ENCODE data around the gene OBP2A. TPM values are rescaled to one million over a fixed set of nuclear protein-coding genes. Genes with fewer than 3 reads are reported as not detected.
"Not testable (repeated sequence)": the region's sequence is repeated elsewhere in the genome, so short reads cannot be mapped to it uniquely, and the experiment has no call there.

OBP2A gene
- polyA plus RNA-seq, 4 donors = 0.29 to 0.33 TPM; not detected in 2

DNA sequence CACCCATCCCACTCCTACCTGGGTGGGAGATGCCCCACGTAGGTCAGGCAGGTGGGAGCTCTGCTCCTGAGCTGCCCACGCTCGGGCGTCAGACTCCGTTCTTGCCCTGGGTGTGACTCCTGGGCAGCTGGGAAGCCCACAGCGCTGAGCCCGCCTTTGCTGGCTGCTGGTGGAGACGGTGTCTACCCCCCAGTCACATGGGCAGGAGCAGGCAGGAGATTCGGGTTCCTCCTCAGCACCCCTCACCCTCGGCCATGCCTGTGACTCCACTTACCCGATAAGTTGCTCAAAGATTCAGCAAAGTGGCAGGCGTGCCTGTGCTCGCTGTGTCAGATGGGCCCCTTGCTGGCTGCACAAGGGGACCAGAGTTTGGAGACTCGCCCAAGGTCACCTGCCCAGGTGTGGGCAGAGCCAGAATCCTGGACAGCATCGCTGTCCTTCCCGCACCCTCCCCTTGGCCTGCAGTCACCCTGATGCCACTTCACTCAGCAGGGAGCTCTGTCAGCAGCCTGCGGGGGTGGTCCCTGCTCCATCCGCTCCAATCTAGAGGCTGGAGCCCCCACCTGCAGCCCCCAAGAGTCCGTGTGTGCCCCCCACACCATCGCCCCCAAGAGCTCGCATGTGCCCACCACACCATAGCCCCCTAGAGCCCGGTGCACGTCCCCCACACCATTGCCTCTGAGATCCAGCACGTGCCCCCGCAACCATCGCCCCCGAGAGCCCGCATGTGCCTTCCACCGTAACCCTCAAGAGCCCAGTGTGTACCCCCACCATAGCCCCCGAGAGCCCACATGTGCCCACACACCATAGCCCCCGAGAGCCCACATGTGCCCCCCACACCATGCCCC lies 20.5 kb upstream of the OBP2A start:
- no peak for DNase-seq (ENCODE audit: low read depth in 4 of 4, low spot score in 3 of 4)

DNA sequence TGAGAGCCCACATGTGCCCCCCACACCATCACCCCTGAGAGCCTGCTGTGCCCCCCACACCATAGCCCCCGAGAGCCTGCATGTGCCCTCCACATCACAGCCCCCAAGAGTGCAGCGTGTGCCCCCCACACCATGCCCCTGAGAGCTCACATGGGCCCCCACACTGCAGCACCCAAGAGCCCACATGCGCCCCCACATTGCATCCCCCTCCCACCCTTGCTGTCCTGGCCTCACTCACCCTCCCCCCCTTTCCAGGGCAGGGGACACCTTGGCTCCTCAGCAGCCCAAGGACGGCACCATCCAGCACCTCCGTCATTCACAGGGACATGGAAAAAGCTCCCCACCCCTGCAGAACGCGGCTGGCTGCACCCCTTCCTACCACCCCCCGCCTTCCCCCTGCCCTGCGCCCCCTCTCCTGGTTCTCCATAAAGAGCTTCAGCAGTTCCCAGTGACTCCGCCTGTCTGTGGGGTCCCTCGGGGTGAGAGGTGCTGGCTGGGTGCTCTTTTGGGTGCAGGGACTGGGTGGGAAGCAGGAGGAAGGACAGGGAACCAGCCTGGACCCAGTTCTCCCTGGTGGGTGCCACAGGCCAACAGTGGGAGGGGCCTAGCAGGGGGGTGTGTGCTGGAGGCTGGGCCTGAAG lies 19.7 kb upstream of the OBP2A start:
- DNase-seq (ENCODE audit: low read depth in 4 of 4, low spot score in 3 of 4) = no peak

DNA sequence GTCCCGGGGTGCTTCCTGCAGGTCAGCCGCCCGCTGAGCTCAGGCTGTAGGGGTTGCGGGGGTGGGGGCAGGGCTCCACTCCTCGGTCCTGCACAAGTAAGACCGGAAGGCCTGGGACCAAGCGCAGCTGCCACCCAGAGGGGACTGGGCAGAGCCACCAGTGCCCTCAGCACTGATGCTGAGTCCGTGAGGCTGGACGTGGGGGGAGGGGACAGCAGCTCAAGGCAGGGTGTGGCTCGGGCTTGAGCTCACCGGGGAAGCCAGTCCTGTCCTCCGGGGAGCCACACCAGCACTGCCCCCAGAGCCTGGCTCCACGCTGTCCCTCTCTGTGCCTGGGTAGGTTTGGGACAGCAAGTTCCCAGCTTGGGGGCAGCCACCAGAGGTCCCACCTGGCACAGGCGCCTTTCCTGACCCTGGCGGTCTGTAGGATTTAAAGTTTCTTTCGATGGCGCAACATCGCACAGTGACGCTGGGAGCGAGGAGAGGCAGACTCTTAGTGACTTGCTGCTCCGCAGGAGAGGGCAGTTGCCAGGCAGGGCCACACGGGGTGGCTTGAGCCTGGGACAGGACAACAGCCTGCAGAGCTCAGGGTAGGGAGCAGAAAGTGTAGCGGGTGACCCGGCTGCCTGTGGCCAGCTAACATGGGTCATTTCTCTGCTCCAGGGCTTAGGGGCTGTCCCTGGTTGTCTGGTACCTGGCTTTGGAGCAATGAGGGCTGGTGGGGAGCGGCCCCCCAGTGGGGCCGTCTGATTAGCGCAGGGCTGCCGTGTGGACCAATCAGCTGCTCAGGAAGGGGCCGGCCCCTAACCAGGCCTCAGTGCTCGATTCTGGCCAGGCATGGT lies 19.0 kb upstream of the OBP2A start:
- no peak for DNase-seq (ENCODE audit: low read depth in 4 of 4, low spot score in 3 of 4)

DNA sequence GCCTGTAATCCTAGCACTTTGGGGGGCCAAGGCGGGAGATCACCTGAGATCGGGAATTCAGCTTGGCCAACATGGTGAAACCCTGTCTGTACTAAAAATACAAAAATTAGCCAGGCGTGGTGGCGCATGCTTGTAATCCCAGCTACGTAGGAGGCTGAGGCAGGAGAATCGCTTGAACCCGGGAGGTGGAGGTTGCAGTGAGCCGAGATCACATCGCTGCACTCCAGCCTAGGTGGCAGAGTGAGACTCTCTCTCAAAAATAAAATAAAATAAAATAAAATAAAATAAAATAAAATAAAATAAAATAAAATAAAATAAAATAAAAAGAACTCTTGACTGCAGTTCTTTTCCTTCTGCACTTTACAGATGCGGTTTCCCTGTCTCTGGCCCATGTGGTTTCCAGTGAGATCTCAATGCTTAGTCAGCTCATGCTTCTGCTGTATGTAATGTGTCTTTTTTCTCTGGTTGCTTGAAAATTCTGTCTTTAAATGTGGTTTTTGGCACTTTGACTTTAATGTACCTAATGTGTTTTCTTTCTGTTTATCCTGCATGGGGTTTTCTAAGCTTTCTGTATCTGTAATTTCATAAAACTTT lies 17.0 kb upstream of the OBP2A start:
- not testable (repeated sequence) for DNase-seq (ENCODE audit: low read depth in 4 of 4, low spot score in 3 of 4)

DNA sequence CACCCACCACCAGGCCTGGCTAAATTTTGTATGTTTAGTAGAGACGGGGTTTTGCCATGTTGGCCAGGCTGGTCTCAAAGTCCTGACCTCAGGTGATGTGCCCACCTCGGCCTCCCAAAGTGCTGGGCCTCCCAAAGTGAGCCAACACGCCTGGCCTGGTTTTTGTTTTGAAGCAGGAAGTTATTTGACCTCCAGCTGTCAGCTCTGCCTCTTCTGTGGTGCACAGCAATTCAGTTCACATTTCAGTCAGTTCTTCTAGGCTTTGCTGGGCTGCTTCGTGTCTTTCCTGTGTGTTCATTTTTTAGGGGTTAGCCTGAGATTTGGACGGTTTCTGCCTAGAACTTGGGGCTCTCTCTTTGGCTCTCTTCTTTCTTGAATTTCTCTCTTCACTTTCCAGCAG lies 15.8 kb upstream of the OBP2A start:
- DNase-seq (ENCODE audit: low read depth in 4 of 4, low spot score in 3 of 4) = no peak

DNA sequence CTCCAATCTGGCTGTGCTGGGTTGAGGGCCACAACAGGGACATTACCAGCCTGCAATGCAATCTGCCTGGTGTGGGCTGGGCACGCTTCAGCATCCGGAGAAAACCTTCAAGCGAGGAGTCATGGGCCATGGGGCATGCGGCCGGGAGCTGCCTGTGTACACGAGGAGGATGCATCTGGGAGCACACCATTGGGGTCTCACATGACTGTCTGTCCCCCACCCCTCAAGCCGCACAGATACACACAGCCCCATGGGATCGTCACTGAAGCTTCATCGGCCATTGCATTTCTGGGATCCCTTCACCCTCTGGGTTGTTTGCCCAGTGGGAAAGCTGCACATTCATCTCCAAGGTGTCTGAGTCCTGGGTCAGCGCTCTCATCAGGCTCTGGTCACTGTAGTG lies 14.8 kb upstream of the OBP2A start:
- no peak for DNase-seq (ENCODE audit: low read depth in 4 of 4, low spot score in 3 of 4)

DNA sequence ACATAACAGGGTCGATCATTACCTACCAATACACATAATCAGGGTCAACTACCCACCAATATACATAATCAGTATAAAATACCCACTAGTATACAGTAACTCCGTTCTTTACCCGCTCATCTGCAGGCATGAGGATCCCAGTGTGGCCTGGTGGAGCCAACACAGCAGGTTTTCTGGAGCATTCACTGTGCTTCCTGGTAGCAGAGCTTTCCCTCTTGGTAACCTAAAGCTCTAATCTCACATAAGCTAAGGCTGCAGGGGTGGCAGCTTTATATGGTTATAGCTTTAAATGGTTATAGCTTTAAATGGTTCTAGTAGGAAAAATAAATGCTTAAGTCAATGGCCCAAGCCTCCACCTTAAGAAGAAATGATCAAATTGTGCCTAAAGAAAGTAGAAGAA lies 12.8 kb upstream of the OBP2A start:
- DNase-seq (ENCODE audit: low read depth in 4 of 4, low spot score in 3 of 4) = no peak

DNA sequence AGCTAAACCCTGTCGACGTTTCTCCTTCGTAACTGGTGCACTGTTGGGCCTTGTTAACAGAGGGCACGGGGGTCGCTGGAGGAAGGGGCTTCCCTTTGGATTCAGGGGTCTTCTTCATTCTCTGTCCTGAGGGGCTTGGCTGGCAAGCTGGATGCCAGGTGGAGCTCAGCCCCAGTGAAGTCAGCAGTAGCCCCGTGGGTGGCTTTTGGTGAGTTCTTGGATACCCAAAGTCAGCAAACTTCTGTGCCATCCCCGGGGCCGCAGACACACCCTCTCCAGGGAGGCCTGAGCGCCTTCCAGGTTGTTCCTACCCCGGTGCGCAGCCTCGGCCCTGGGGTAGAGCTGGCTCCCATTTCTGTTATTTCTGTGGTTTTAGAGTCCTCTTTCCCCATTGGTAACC lies 12.3 kb upstream of the OBP2A start:
- no peak for DNase-seq (ENCODE audit: low read depth in 4 of 4, low spot score in 3 of 4)

DNA sequence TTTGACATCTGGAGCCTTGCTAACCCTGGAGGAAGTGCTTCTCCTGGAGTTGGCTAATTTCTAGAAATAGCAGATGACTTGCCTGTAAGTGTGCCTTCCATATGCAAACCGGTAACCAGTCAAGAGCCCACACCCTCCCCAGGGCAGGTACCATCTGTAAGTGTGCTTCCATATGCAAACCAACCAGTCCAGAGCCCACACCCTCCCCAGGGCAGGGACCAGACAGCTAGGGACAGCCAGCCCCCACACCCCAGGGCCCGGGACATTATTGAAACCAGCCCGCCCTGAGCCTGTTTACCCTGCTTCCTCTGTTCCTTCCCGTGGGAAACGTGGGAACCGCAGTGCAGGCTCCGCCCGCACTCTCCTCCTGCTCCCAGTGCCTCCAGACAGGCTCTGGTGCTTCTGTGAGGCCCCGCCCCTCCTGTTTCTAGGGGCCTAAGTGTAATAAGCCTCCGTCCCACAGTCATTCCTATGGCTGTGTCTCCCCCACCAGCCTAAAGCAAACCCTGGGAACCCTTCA lies 11.7 kb upstream of the OBP2A start:
- DNase-seq (ENCODE audit: low read depth in 4 of 4, low spot score in 3 of 4) = not testable (repeated sequence)

DNA sequence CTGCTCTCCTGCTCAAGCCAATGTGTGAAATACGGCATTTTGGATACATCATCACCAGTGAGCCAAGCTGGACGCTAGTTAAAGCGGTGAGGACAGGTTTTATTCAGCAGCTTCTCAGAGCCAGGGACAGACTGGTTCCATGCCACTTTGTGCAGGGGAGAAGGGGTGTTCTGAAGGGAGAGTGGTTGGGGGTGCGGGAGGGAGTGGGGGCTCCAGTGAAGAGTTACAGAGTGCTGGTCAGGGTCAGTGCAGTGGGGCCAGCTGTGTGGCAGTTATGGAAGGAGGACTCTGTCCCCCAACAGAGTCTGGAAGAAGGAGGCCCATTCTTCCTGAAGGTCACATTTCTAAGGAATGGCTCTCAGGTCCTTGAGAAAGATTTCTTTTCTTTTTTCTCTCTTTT lies 11.1 kb upstream of the OBP2A start:
- not testable (repeated sequence) for DNase-seq (ENCODE audit: low read depth in 4 of 4, low spot score in 3 of 4)

DNA sequence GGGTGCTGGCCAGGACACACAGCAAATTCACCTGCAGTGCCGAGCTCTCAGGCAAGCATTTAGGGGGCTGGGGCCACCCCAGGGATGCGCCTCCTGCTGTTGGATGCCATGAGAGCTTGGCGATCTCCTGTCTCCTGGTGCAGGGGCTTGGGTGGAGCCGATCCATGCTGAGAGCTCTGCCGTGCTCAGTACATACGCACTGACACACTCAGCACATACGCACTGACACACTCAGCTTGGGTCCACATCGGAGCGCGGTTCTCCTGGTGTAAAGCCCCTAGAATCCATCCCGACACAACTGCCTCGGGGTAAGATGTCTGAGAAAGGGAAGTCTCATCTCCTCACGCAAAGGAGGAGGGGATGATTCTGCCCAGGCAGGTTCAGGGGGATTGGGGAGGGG lies 10.3 kb upstream of the OBP2A start:
- DNase-seq (ENCODE audit: low read depth in 4 of 4, low spot score in 3 of 4) = not testable (repeated sequence)

DNA sequence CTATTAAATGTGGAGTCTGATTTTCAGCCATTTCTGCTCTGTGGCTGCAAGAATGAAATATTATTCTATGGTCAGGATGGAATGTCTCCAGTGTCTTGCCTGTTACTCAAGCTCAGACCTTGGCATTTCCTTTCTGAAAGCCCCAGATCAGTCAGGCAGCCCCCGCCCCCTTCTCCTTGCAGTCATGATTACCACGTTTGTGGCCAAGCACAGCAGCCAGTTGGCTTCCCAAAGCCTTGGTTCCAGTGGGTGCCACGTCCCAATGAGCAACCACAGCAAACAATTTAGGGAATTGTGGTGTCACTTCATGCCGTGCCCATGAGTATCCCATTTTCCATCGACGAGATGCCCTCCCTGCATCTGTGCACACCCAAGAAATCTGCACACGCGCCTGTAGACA lies 9.7 kb upstream of the OBP2A start:
- no peak for DNase-seq (ENCODE audit: low read depth in 4 of 4, low spot score in 3 of 4)

DNA sequence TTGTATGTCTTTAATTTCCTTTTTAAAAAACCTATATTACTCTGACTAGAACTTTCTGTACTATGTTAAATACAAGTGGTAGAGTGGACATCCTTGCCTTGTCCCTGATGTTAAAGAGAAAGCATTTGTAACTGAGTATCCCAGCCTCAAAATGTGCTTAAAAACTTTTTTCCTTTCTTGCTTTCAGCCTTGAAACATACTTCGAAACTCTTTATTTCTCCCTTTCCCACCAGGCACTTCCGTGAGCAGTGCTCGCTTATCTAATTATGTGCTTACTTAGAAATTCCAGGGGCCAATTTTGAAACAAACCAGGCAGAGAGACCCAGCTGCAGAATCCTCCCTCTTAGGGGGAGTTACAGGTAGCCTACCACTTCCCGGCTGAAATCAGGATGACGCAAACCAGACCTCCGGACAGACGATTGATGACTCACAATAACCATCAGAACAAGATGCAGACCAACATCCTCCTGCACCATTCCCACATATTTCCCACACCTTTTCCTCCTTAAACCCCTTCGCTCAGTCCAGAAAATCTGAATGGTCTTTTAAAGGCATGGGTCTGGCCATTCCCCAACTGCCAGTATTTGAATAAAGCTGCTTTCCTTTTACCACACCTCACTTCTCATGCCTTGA lies 2.5 kb upstream of the OBP2A start:
- DNase-seq (ENCODE audit: low read depth in 4 of 4, low spot score in 3 of 4) = not testable (repeated sequence)

DNA sequence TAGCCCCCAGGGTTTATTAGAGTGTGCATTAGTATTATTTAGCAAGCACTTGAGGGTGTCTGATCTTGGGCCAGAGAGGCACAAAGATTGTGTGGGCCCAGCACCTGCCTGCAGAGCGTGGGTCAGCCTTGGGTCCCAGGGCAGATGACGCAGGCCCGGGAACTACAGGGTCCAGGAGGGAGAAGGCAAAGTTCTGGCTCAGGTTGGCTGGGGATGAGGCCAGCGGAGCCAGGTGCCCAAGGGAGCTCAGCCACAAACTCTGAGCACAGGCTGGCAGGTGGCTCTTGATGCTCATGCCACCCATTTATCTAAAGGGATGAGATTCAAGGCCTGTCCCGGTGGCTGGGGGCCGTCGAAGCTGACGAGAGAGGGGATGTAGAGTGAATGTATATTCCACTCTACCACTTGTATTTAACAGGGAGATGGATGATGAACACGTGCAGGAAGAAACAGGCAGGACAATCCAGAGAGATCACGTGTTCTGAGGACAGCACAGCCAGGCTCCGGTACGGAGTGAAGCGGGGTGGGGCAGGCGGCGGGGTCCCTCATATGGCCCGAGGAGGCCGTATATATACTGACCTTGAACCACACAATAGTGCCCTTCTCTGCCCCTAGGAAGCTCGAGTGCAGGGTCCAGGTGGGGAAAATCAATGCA lies 818 bp upstream of the OBP2A start:
- DNase-seq (ENCODE audit: low read depth in 4 of 4, low spot score in 3 of 4) = no peak

DNA sequence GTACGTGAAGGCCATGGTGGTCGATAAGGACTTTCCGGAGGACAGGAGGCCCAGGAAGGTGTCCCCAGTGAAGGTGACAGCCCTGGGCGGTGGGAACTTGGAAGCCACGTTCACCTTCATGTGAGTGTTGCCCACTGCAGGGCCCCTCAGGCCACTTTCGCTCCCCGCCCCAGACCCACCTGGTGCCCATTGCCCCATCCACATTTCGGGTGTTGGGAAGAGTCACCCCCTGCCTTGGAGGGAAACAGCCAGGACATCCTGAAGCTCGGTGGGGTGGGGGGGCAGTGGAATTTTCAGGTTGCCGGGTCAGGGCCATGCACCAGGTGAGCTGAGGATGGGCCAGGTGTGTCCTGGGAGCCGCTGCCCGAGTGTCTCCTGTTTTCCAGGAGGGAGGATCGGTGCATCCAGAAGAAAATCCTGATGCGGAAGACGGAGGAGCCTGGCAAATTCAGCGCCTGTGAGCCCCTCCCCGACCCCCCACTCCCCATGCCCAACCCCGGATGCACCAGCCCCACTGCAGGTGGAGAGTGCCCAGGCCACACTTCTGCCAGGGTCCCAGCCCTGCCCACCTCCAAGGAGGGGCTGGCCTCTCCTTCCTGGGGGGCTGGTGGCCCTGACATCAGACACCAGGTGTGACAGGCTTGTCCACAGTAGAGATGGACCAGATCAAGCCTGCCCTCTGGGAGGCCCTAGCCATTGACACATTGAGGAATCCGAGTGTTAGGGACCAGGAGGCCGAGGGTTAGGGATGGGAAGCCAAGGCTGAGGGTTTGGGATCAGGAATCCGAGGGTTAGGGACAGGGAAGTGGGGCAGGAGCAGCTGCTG lies 1.1 kb downstream of the OBP2A start:
- DNase-seq (ENCODE audit: low read depth in 4 of 4, low spot score in 3 of 4) = not testable (repeated sequence)

DNA sequence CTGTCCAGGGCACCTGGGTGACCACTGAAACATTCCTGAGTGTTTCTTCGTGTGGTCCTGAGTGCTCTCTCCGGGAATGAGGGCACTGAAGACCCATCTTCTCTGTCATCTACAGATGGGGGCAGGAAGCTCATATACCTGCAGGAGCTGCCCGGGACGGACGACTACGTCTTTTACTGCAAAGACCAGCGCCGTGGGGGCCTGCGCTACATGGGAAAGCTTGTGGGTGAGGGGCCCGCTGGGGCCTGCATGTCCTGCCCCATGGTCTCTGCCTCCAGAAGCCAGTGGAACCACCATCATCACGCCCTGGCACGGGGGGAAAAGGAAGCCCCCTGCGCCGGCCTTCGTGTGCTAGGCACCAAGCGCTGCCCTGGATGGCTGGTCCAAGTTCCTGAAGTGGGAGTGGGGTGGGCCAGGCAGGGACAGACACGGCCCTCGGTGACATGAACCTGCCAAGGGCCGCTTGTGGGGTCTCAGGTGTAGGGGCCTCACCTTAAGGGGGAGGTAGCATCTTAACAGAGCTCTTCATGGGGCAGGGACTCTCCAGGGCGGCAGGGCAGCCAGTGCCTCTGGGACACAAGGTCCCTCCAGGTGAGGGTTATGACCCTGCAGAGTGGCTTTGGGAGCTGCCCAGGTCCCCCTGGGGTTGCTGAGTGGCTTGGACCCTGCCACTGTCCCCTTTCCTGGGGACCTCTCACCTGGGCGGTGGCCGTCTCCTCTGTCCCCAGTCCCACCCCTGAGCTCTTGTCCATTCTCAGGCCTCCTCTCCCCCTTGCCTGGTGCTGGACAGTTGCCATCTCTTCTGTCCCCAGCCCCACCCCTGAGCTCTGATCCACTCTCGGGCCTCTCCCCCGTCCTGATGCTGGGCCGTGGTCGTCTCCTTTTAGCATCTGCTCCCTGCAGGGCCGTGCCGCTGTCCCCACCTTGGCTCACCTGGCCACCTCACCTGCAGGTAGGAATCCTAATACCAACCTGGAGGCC lies 2.1 kb downstream of the OBP2A start:
- DNase-seq (ENCODE audit: low read depth in 4 of 4, low spot score in 3 of 4) = no peak

DNA sequence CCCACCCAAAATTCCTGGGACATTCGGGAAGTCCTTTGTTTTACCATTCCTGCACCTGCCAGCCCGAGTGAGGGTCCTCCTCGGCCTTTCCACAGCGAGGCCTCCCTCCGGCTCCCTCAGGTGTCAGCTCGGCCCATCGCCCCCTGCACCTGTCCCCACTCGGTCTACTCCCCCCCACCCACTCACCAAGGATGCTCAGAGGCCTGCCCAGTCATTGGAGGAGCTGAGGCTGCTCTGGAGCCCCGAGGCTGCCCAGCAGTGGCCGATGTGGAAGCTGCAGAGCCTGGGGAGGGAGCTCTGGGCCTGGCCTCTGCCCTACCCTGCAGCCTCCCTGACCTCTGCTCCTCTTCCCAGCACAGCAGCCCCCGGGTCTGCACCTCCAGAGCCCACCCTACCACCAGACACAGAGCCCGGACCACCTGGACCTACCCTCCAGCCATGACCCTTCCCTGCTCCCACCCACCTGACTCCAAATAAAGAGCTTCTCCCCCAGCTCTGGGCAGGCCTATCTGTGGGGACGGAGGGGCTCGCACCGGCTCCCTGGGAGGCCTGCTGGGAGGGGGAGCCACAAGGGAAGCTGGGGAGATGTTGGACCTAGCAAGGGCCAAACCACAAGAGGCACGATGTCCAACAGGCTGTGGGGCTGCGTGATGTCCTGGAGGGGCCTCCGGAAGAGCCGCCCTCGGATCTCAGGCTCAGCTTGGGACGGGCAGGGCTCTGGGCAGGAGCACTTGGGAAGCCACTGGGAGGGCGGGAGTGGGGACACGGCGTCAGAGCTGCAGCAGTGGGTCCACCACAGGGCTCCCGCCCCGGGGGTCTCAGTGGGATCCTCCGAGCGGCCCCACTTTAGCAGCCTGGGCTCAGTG lies 3.8 kb downstream of the OBP2A start:
- not testable (repeated sequence) for DNase-seq (ENCODE audit: low read depth in 4 of 4, low spot score in 3 of 4)
